Endodermal cell (in vitro differentiated cells): ENCODE measurements around the gene FAM53A. TPM values are rescaled to one million over a fixed set of nuclear protein-coding genes. Genes with fewer than 3 reads are reported as not detected.
A peak's percentile ranks its signal among the peaks of the same experiment; 100 is the strongest.

Experiments used
- DNase-seq: peaks from one replicate; pipeline ENCODE4 v3.0.0-alpha.2; 2017
- H3K27ac ChIP-seq: 2 replicates; pipeline ENCODE4 v1.5.1; 2013; ENCODE audit warnings: mild to moderate bottlenecking, low read depth, low read length, moderate library complexity
- H3K27me3 ChIP-seq: 2 replicates; pipeline ENCODE4 v1.6.1; 2013; ENCODE audit warnings: mild to moderate bottlenecking, low read length, moderate library complexity; ENCODE audit not compliant: insufficient read depth, control insufficient read depth, poor library complexity, severe bottlenecking
- H3K36me3 ChIP-seq: 2 replicates; pipeline ENCODE4 v1.7.0; 2013; ENCODE audit warnings: mild to moderate bottlenecking, low read length, moderate library complexity; ENCODE audit not compliant: control insufficient read depth, insufficient read depth
- H3K4me1 ChIP-seq: one replicate; pipeline ENCODE4 v1.7.0; 2013; ENCODE audit warnings: low read length; ENCODE audit not compliant: control insufficient read depth, insufficient read depth
- H3K4me3 ChIP-seq: 2 replicates; pipeline ENCODE4 v1.5.1; 2013; ENCODE audit warnings: mild to moderate bottlenecking, low read length, moderate library complexity
- H3K9ac ChIP-seq: 2 replicates; pipeline ENCODE4 v1.6.1; 2013; ENCODE audit warnings: mild to moderate bottlenecking, low read length, moderate library complexity; ENCODE audit not compliant: poor library complexity, severe bottlenecking; ENCODE audit errors: extremely low read depth
- H3K9me3 ChIP-seq: 2 replicates; pipeline ENCODE4 v1.6.1; 2013; ENCODE audit warnings: mild to moderate bottlenecking, low read length, moderate library complexity; ENCODE audit not compliant: control insufficient read depth
- H3K27ac Mint-ChIP-seq: 2 replicates; pipeline ENCODE4 v1.8.0; 2020; ENCODE audit warnings: mixed read lengths
- H3K27me3 Mint-ChIP-seq: 2 replicates; pipeline ENCODE4 v1.8.0; 2021; ENCODE audit warnings: mild to moderate bottlenecking, mixed read lengths; ENCODE audit not compliant: insufficient read depth
- H3K36me3 Mint-ChIP-seq: 2 replicates; pipeline ENCODE4 v1.8.0; 2020; ENCODE audit warnings: low read depth, mixed read lengths
- H3K4me1 Mint-ChIP-seq: 2 replicates; pipeline ENCODE4 v1.8.0; 2020; ENCODE audit warnings: mixed read lengths
- H3K4me3 Mint-ChIP-seq: 2 replicates; pipeline ENCODE4 v1.8.0; 2020; ENCODE audit warnings: mild to moderate bottlenecking, moderate library complexity, mixed read lengths
- H3K9me3 Mint-ChIP-seq: 2 replicates; pipeline ENCODE4 v1.8.0; 2020; ENCODE audit warnings: mild to moderate bottlenecking, mixed read lengths
- WGBS, 2 experiments: methylation state at CpG; one replicate each; pipeline versions ENCODE4 v1.1.5 to v1.1.7; 2013; ENCODE audit warnings: missing lambda C conversion rate in 2 of 2, mixed read lengths in 1 of 2; ENCODE audit not compliant: insufficient coverage in 1 of 2, insufficient read length in 1 of 2; 5-methylcytosine and 5-hydroxymethylcytosine counted together
- total RNA-seq, 2 donors: library from RNA; stranded (reverse); fragmentation: NEBNext Ultra II Directional in 1 of 2; extraction: Animal tissue kit (Norgen Biotek cat#: 25700) in 1 of 2; gene quantifications; 2 replicates in 1 of 2; 3 replicates in 1 of 2; pipeline ENCODE4 v1.2.1, GENCODE V29; 2021
- TF ChIP-seq, protein P1 (sequence below): fragments of 200-600 bp; sonication (generic); conservative IDR thresholded peaks from 2 replicates; pipeline ENCODE4 v1.5.0; 2021; ENCODE audit warnings: antibody characterized with exemption, mild to moderate bottlenecking

The FAM53A gene
- total RNA-seq, 2 donors from 2014 or later = 3.7 to 4.9 TPM

DNA sequence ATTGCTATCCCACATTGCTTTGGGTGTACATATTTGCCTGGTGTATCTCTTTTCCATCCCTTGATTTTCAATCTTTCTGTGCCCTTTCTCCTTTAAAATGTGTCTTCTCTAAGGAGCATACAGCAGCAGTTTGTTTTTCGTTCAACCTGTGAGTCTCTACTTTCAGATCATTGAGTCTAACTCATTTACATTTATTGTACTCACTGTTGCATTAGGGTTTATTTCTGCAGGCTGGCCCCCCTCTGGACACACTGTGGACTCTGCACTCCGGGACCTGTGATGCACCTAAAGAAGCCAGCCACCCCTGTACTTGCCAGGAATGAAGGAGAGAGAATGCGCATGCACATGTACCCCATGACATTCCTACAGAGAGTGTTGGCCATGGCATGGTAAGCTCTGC, 93.0 kb downstream of the FAM53A start:
- WGBS, 2 experiments = 86 to 95% methylated on average over 2 to 3 of the region's 3 CpGs
- no peak overlapping the region for H3K4me3 ChIP-seq
- H3K9me3 ChIP-seq = peaks cover 14% of the 10 kb centered on the region
- Mint-ChIP-seq H3K4me1 (no peaks in the 10 kb centered on the region), H3K27ac (no peak overlapping the region), H3K27me3 (peaks cover 7% of the 10 kb centered on the region), H3K4me3 (no peak overlapping the region), H3K9me3 (peaks cover 14% of the 10 kb centered on the region), H3K36me3 (no peaks in the 10 kb centered on the region)
- TF ChIP-seq, protein P1, sequence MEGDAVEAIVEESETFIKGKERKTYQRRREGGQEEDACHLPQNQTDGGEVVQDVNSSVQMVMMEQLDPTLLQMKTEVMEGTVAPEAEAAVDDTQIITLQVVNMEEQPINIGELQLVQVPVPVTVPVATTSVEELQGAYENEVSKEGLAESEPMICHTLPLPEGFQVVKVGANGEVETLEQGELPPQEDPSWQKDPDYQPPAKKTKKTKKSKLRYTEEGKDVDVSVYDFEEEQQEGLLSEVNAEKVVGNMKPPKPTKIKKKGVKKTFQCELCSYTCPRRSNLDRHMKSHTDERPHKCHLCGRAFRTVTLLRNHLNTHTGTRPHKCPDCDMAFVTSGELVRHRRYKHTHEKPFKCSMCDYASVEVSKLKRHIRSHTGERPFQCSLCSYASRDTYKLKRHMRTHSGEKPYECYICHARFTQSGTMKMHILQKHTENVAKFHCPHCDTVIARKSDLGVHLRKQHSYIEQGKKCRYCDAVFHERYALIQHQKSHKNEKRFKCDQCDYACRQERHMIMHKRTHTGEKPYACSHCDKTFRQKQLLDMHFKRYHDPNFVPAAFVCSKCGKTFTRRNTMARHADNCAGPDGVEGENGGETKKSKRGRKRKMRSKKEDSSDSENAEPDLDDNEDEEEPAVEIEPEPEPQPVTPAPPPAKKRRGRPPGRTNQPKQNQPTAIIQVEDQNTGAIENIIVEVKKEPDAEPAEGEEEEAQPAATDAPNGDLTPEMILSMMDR = no peak
- H3K27me3 ChIP-seq = no peaks in the 10 kb centered on the region
- no peak overlapping the region for H3K27ac ChIP-seq
- H3K9ac ChIP-seq = no peak overlapping the region
- H3K4me1 ChIP-seq = no peaks in the 10 kb centered on the region
- peak; percentile 23 for DNase-seq
- H3K36me3 ChIP-seq = no peaks in the 10 kb centered on the region

DNA sequence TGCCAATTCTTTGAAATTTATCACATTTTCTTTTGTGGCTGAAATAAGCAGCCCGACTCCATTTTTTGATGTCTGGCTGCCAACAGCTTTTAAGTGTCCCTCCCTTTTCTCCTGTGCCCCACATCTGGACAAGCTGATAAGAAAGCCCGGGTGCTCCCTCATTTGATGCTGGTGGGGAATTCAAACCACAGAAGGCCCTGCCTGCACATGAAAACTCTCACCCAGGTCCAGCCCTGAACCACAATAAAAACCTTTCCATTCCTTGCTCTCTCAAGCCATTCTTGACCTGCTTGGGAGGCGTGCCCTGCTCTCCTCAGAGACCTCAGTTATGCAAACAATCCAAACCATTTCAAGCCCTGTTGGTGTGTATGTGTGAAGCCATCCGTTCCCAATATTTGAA, 93.9 kb downstream of the FAM53A start:
- DNase-seq = peak; percentile 21
- Mint-ChIP-seq H3K36me3 (no peaks in the 10 kb centered on the region), H3K4me3 (no peak overlapping the region), H3K27me3 (peaks cover 7% of the 10 kb centered on the region), H3K4me1 (no peaks in the 10 kb centered on the region), H3K27ac (no peak overlapping the region), H3K9me3 (peaks cover 14% of the 10 kb centered on the region)
- H3K36me3 ChIP-seq = no peaks in the 10 kb centered on the region
- no peaks in the 10 kb centered on the region for H3K4me1 ChIP-seq
- H3K27me3 ChIP-seq = no peaks in the 10 kb centered on the region
- TF ChIP-seq, protein P1 = no peak
- H3K4me3 ChIP-seq = no peak overlapping the region
- WGBS, 2 experiments = 63 to 71% methylated on average over 2 to 4 of the region's 4 CpGs
- no peak overlapping the region for H3K27ac ChIP-seq
- peaks cover 14% of the 10 kb centered on the region for H3K9me3 ChIP-seq
- H3K9ac ChIP-seq = no peak overlapping the region

Other genes with a start within 250 kb of the FAM53A start
- gene SLBP, start 28.0 kb upstream of the FAM53A start, total RNA-seq = 10 to 100 TPM; 52.1 to 60.7 TPM
- 10 to 100 TPM; 33.6 to 41.7 TPM for gene TMEM129, start 37.0 kb upstream of the FAM53A start, total RNA-seq
- 100 to 1,000 TPM; 113 to 182 TPM for gene TACC3, start 37.2 kb upstream of the FAM53A start, total RNA-seq
- 100 to 1,000 TPM; 107 to 125 TPM for gene FGFR3, start 109.0 kb upstream of the FAM53A start, total RNA-seq
- 10 to 100 TPM; 45.7 to 52.4 TPM for gene LETM1, start 171.8 kb upstream of the FAM53A start, total RNA-seq
- gene NSD2, start 187.1 kb upstream of the FAM53A start, total RNA-seq = 100 to 1,000 TPM; 153 to 208 TPM